Measurements from ENCODE around the gene YPEL2. TPM values are rescaled to one million over a fixed set of nuclear protein-coding genes. Genes with fewer than 3 reads are reported as not detected.

YPEL2 gene
- total RNA-seq: 49.2 and 54.7 TPM in 2 replicates

GRCh38 chr17:59331129-59331928 is at the start of gene YPEL2:
YPEL2 (plus strand) TSS chr17:59331655; CDS start chr17:59353410, 21,755 bp downstream.

Other genes starting within 250 kb of the YPEL2 start
- gene TRIM37, start 224.8 kb upstream of the YPEL2 start, total RNA-seq: 35.1 and 42.0 TPM in 2 replicates
- 31.5 and 41.5 TPM in 2 replicates for gene SKA2, start 176.5 kb upstream of the YPEL2 start, total RNA-seq
- 2.2 and 2.8 TPM in 2 replicates for gene PRR11, start 175.9 kb upstream of the YPEL2 start, total RNA-seq
- 18.6 and 22.7 TPM in 2 replicates for gene SMG8, start 121.6 kb upstream of the YPEL2 start, total RNA-seq
- 1.1 and 1.4 TPM in 2 replicates for gene GDPD1, start 111.1 kb upstream of the YPEL2 start, total RNA-seq
- gene DHX40, start 234.0 kb downstream of the YPEL2 start, total RNA-seq: 56.2 and 68.4 TPM in 2 replicates